HG03175 (cell line): ENCODE results near the gene PCDHGC3.

ENCODE experiments used
- ATAC-seq: cut with Tn5 transposase; IDR thresholded peaks from one replicate; pipeline ENCODE4 v1.9.1; 2021; ENCODE audit warnings: mild to moderate bottlenecking, moderate library complexity; ENCODE audit not compliant: unreplicated experiment

The PCDHGC3 gene

GRCh38 chr5:141484641-141485311 lies 9.0 kb downstream of the PCDHGC3 start, which contains the start of gene PCDHGC4:
TSS of gene PCDHGC4 (plus strand) at chr5:141485030. CDS start at chr5:141485174, 144 bp downstream.
- no peak for ATAC-seq

DNA sequence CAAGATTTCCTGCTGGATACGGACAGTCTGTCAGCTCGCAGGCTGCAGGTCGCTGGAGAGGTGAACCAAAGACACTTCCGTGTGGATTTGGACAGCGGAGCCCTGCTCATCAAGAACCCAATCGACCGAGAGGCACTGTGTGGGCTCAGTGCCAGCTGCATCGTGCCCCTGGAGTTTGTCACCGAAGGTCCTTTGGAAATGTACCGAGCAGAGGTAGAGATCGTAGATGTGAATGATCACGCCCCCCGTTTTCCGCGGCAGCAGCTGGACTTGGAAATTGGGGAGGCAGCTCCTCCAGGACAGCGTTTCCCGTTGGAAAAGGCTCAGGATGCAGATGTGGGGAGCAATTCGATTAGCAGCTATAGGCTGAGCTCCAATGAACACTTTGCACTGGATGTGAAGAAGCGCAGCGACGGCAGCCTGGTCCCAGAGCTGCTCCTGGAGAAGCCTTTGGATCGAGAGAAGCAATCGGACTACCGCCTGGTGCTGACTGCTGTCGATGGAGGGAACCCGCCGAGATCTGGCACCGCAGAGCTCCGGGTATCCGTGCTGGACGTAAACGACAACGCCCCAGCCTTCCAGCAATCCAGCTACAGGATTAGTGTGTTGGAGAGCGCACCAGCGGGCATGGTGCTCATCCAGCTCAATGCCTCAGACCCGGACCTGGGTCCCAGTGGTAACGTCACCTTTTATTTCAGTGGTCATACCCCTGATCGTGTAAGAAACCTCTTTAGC lies 9.7 kb downstream of the PCDHGC3 start:
- no peak for ATAC-seq

- ATAC-seq: no peak
These were observed 10.3 kb downstream of the PCDHGC3 start for GRCh38 chr5:141486091-141486490.

GRCh38 chr5:141487131-141487530 lies 11.4 kb downstream of the PCDHGC3 start:
- ATAC-seq: no peak

DNA sequence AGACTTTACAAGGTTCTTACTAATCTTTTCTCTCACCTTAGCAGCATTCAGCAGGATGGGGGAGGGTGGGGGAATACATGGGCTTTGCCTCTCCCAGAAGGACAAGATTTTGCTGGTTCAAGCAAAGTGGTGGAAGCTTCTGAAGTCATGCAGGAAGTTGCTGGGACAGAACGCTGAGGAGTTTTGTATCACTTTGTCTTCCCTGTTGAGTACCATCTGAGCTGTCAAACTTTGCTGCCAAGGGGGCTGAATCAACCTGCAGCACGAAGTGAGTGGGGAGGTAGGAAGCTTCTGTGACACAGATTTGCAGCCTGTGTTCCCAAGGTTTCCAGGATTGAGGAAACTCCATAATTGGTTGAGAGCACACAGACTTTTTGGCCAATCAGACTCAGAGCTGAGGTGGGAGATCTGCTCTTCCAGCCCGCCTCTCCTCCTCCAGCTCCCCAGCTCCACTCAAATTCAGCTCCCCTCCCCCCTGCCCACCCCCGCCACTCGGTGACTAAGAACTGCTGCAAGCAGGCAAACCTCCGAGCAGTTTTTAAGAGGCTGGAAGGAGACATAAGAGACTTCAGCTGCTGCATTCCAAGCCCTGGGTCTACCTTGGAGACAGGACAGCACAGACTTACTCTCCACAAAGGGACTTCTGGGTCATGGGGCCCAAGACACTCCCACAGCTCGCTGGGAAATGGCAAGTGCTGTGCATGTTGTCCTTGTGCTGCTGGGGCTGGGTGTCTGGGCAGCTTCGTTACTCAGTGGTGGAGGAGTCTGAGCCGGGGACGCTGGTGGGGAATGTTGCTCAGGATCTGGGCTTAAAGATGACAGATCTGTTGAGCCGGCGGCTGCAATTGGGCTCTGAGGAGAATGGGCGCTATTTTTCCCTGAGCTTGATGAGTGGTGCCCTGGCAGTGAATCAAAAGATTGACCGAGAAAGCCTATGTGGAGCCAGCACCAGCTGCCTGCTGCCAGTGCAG lies 13.1 kb downstream of the PCDHGC3 start, which contains the start of gene PCDHGC5:
PCDHGC5 (plus strand) TSS at position 491 of the 971 bp plus-strand sequence; CDS start at position 651, 160 bp downstream.
- no peak for ATAC-seq

DNA sequence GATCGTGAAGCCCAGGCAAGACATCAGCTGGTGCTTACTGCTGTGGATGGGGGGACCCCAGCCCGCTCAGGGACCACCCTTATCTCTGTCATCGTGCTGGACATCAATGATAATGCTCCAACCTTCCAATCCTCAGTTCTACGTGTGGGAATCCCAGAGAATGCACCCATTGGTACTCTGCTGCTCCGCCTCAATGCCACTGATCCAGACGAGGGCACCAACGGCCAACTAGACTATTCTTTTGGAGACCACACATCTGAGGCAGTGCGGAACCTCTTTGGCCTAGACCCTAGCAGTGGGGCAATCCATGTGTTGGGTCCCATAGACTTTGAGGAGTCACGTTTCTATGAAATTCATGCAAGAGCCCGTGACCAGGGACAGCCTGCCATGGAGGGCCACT lies 14.1 kb downstream of the PCDHGC3 start:
- no peak for ATAC-seq

- no peak for ATAC-seq
These were observed 14.5 kb downstream of the PCDHGC3 start for GRCh38 chr5:141490271-141490670.

GRCh38 chr5:141490771-141491170 lies 15.0 kb downstream of the PCDHGC3 start:
- ATAC-seq: no peak

GRCh38 chr5:141491323-141492167 lies 15.8 kb downstream of the PCDHGC3 start:
- peak; percentile 19 for ATAC-seq

GRCh38 chr5:141492168-141492885 lies 16.6 kb downstream of the PCDHGC3 start:
- peak; percentile 47 for ATAC-seq

DNA sequence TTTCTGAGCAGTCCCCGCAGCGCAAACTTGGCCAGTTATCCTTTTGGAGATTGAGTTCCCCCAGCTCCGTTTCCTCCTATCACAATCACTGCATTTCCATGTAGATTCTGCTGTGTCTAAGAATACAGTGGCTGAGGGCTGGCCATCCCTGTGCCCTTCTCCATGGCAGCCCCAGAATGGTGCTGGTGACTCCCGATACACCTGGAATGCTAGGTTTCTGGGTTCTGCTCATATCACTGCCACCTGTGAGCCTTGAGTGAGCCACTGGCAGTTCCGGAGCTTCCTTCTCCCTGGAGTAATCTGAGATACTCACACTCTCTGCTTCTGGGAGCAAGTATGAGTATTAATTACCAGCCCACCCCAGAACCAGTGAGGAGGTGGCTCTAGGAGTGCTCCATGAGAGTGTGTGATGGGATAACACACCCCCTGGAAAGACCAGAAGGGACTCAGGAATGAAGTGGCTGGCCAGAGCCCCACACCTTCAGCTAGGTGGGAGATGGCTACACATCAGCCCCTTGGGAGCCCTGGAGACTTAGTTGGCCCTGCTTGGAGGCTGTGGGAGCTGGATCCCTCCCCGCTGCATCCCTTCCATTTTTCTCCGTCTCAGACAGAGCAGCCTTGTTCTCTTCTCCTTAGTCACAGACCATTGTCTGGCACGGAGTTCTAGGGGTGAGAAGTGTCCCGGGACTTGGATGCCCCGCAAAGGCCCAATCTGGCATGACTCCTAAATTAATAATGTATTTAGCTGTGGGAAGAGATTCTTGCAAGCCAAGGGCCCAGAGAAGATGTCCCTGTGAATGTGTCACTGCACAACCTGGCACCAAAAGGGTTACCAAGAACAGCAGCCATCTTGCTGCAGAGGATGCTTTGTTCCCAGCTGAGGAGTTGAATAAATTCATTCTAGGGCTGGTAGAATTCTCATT lies 18.0 kb downstream of the PCDHGC3 start:
- no peak for ATAC-seq

DNA sequence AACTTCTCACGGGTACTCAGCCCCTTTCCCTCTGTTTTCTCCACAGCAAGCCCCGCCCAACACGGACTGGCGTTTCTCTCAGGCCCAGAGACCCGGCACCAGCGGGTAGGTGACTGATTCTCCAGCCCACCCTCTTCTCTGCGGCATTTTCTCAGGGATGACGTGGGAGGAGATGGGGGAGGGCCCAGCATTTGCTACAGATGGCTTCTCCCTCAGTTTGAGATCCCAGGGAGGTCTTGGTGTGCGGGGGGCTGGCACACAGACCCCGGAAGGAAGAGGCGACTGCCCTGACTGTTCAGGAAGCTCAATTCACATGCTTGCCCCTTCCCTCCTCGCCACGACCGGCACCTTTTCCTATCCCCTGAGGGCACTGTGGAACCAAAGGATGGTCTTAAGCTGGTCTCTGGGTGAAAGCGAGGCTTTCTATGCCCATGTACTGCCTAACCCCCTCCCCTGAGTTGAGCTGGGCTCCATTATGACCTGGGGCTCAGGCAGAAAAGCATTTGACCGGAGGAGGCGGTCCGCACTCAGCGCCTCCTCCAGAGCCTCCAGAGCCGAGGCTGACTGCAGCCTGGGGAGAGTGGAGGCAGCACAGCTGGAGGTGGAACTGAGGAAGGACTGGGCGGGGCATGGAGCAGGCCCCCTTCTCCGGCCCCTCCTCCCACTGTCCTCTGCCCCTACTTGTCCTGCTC lies 19.1 kb downstream of the PCDHGC3 start:
- no peak for ATAC-seq

- no peak for ATAC-seq
These were observed 19.7 kb downstream of the PCDHGC3 start for GRCh38 chr5:141495453-141495811.

- no peak for ATAC-seq
These were observed 20.3 kb downstream of the PCDHGC3 start for GRCh38 chr5:141496038-141496437.

DNA sequence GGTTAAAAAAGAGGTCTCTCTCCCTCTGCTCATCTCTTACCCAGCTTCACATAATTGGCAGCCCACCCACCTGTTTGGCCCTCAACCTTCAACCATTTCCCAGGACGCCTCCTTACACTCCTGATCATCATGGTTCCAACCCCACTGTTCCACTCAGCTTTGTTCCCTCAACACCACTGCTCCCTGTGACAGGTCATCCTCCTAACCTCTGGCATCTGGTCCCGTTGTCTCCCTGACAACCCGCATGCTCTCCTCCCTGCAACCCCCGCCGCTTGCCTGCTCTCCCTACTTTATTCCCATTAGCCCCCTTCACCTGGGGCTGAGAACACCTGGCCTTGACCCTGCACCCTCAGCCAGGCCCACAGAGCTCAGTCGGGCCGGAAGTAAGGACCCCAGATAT lies 26.0 kb downstream of the PCDHGC3 start:
- ATAC-seq: no peak

DNA sequence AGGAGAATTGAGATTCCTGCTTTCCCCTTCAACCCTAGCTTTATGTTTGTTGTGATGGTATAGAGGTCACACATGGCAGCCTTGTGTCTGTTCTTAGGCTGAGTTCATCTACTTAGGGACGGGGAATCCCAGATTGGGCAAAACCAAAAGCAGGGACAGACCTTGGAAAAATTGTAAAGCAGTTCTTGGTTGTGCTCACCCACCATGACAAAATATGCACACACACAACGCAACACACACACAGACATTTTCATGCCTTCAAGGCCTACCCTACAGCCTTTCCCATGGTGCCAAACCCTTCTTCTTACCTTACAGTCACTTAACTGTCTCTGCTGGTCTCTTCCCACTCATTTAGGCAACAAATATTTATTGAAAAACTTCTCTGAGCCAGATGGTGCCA lies 27.9 kb downstream of the PCDHGC3 start:
- no peak for ATAC-seq

- ATAC-seq: no peak
These were observed 28.4 kb downstream of the PCDHGC3 start for GRCh38 chr5:141504216-141504615.
